Stomach (tissue), 4 donors: Measurements from ENCODE around the gene RCL1.

Experiments used
- CTCF ChIP-seq, 7 experiments: fragments of 450-650 bp in 4 of 7; fragments of 200-600 bp in 3 of 7; sonication (generic) in 3 of 7; IDR thresholded peaks; one replicate each; pipeline ENCODE4 v1.5.1; 2016 to 2019; ENCODE audit warnings: antibody characterized with exemption in 7 of 7, control low read depth in 2 of 7, mild to moderate bottlenecking in 1 of 7
- POLR2A ChIP-seq, 4 donors: fragments of 450-650 bp; IDR thresholded peaks; one replicate each; pipeline ENCODE4 v1.6.1; 2016; ENCODE audit warnings: antibody characterized with exemption in 4 of 4, control low read depth in 2 of 4, mild to moderate bottlenecking in 1 of 4, moderate library complexity in 1 of 4

DNA sequence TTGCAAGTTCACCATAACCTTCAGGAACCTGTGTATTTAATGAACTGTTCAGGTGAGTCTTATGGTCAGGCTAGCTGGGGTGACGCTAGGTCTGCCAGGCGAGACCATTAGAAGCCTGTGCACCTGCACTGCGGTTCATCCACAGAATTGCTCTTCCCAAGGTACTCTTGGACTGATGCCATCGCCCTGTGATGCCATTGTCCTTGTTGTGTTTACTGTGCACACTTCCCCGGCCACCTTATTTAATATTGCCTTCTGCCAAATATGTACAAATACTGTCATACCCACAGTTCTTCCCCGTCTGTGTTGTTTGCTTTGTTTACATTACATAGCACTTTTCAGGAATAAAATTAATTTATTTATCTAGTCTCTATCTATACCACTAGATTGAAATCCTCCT, 66.3 kb downstream of the RCL1 start:
- TF ChIP-seq CTCF (IDR thresholded peaks at IDR 0.05) (no peak), POLR2A (IDR thresholded peaks at IDR 0.05) (no peak)
